22Rv1 (cell line): Measurements from ENCODE around the gene DGCR2.

Experiments
- ZFX ChIP-seq: fragments of 450-650 bp; IDR thresholded peaks from 2 replicates; pipeline ENCODE4 v1.6.1; 2017; ENCODE audit warnings: antibody characterized with exemption, borderline replicate concordance
- TF ChIP-seq, protein P1 (sequence below): fragments of 450-650 bp; IDR thresholded peaks from 2 replicates; pipeline ENCODE4 v1.5.1; 2017; ENCODE audit warnings: mild to moderate bottlenecking

DNA sequence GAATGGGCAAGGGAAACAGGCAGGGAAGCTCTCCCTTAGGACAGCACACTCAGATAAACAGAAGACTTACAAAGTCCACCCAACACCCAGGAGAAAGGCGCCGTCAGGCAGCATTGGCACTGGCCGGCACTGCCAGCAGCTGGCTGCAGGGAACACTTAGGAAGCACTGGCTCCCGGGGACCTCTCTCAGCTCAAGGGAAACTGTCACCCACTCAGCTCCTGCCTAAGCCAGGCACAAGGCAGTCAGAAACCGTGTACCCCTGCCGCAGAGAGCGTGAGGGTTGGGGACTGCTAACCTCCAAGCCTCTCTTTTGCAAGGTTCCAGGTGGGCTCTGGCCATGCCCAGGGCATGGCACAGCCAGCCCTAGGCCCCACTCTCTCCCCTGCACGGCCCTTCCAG is 64.7 kb downstream of the DGCR2 start:
- TF ChIP-seq, protein P1, sequence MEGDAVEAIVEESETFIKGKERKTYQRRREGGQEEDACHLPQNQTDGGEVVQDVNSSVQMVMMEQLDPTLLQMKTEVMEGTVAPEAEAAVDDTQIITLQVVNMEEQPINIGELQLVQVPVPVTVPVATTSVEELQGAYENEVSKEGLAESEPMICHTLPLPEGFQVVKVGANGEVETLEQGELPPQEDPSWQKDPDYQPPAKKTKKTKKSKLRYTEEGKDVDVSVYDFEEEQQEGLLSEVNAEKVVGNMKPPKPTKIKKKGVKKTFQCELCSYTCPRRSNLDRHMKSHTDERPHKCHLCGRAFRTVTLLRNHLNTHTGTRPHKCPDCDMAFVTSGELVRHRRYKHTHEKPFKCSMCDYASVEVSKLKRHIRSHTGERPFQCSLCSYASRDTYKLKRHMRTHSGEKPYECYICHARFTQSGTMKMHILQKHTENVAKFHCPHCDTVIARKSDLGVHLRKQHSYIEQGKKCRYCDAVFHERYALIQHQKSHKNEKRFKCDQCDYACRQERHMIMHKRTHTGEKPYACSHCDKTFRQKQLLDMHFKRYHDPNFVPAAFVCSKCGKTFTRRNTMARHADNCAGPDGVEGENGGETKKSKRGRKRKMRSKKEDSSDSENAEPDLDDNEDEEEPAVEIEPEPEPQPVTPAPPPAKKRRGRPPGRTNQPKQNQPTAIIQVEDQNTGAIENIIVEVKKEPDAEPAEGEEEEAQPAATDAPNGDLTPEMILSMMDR, result no peak
- TF ChIP-seq ZFX, result no peak
